ENCODE results near the gene VAMP2.

- TF ChIP-seq CTCF (IDR thresholded peaks at IDR 0.05) (peak in 1 of 3 experiments; percentile 6), POLR2A (IDR thresholded peaks at IDR 0.05) (no peak)
Measured at GRCh38 chr17:8162233-8162996, at the start of gene VAMP2.
